ENCODE results near the gene NBAS. TPM values are rescaled to one million over a fixed set of nuclear protein-coding genes. Genes with fewer than 3 reads are reported as not detected.

Gene NBAS
- total and polyA plus RNA-seq, 2 of the 13 experiments (the other 11 are each of a cell fraction or from before 2014, with no cell fraction given), result 33.6 to 58.7 TPM

- peak; percentile 87 for TF ChIP-seq PAXIP1 (CRISPR knock-in tag; conservative IDR thresholded peaks at IDR 0.05)
- TF ChIP-seq SMAD3 (CRISPR knock-in tag; IDR thresholded peaks at IDR 0.05), result no peak
- TF ChIP-seq, protein P1, sequence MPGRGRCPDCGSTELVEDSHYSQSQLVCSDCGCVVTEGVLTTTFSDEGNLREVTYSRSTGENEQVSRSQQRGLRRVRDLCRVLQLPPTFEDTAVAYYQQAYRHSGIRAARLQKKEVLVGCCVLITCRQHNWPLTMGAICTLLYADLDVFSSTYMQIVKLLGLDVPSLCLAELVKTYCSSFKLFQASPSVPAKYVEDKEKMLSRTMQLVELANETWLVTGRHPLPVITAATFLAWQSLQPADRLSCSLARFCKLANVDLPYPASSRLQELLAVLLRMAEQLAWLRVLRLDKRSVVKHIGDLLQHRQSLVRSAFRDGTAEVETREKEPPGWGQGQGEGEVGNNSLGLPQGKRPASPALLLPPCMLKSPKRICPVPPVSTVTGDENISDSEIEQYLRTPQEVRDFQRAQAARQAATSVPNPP (CRISPR knock-in tag; IDR thresholded peaks at IDR 0.05), result no peak
- peak; percentile 55; the same call in 1 of the 2 replicates for TF ChIP-seq MIXL1 (CRISPR knock-in tag; IDR thresholded peaks at IDR 0.05)
- no peak for TF ChIP-seq HOXD1 (CRISPR knock-in tag; IDR thresholded peaks at IDR 0.05)
- no peak for TF ChIP-seq ZNF563 (CRISPR knock-in tag; IDR thresholded peaks at IDR 0.05)
- no peak for TF ChIP-seq SP2 (CRISPR knock-in tag; IDR thresholded peaks at IDR 0.05)
- 0 out of 2 replicates have a peak, but pooled peaks have one; percentile 31 for TF ChIP-seq SOX5 (CRISPR knock-in tag; IDR thresholded peaks at IDR 0.05; ENCODE audit: borderline replicate concordance)
- 0 out of 2 replicates have a peak, but pooled peaks have one; percentile 29 for TF ChIP-seq BRCA1 (CRISPR knock-in tag; IDR thresholded peaks at IDR 0.05)
- peak; percentile 31; the same call in 1 of the 2 replicates for TF ChIP-seq RARA (CRISPR knock-in tag; IDR thresholded peaks at IDR 0.05)
- peak; percentile 54; the same call in 1 of the 2 replicates for TF ChIP-seq ESRRA (CRISPR knock-in tag; IDR thresholded peaks at IDR 0.05; ENCODE audit: low read depth)
- TF ChIP-seq TRIM24 (CRISPR knock-in tag; IDR thresholded peaks at IDR 0.05), result no peak
- no peak for TF ChIP-seq NCOA5 (CRISPR knock-in tag; IDR thresholded peaks at IDR 0.05)
- TF ChIP-seq YEATS4 (CRISPR knock-in tag; IDR thresholded peaks at IDR 0.05; ENCODE audit: borderline replicate concordance), result peak; percentile 44; the same call in 1 of the 2 replicates
- TF ChIP-seq ZNF562 (CRISPR knock-in tag; IDR thresholded peaks at IDR 0.05; ENCODE audit: borderline replicate concordance), result no peak
- TF ChIP-seq MAZ (IDR thresholded peaks at IDR 0.05; ENCODE audit: borderline replicate concordance, low read depth, low read length), result no peak
- no peak for TF ChIP-seq MAZ (CRISPR knock-in tag; IDR thresholded peaks at IDR 0.05; ENCODE audit: low read depth)
- TF ChIP-seq, protein P2, sequence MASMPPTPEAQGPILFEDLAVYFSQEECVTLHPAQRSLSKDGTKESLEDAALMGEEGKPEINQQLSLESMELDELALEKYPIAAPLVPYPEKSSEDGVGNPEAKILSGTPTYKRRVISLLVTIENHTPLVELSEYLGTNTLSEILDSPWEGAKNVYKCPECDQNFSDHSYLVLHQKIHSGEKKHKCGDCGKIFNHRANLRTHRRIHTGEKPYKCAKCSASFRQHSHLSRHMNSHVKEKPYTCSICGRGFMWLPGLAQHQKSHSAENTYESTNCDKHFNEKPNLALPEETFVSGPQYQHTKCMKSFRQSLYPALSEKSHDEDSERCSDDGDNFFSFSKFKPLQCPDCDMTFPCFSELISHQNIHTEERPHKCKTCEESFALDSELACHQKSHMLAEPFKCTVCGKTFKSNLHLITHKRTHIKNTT (CRISPR knock-in tag; IDR thresholded peaks at IDR 0.05), result no peak
- TF ChIP-seq HNF4A (CRISPR knock-in tag; IDR thresholded peaks at IDR 0.05), result peak; percentile 97
- TF ChIP-seq ZNF3 (CRISPR knock-in tag; IDR thresholded peaks at IDR 0.05), result no peak
- TF ChIP-seq MYPOP (CRISPR knock-in tag; IDR thresholded peaks at IDR 0.05), result no peak
- TF ChIP-seq EHMT2 (IDR thresholded peaks at IDR 0.05; ENCODE audit: borderline replicate concordance, low read depth, low read length), result peak; percentile 70; the same call in 1 of the 2 replicates
- no peak for TF ChIP-seq KDM2A (CRISPR knock-in tag; IDR thresholded peaks at IDR 0.05; ENCODE audit: borderline replicate concordance, low read depth)
- no peak for TF ChIP-seq SOX13 (IDR thresholded peaks at IDR 0.05)
- peak in 1 of 2 experiments; percentile 69; a peak in 2 of 4 replicates for TF ChIP-seq SOX13 (CRISPR knock-in tag; conservative IDR thresholded peaks at IDR 0.05 in 1 of 2, IDR thresholded peaks at IDR 0.05 in 1 of 2)
- no peak for TF ChIP-seq MLX (CRISPR knock-in tag; IDR thresholded peaks at IDR 0.05)
Observed at GRCh38 chr2:15435474-15435873, 125.7 kb downstream of the NBAS start (continued).

Data from HepG2 (cell line).